22Rv1 (cell line): ENCODE measurements around the gene ZNF227.
"Not testable (repeated sequence)": the region's sequence is repeated elsewhere in the genome, so short reads cannot be mapped to it uniquely, and the experiment has no call there.

Source experiments
- H3K27ac ChIP-seq: fragments of 450-650 bp; 2 replicates; pipeline ENCODE4 v1.5.1; 2017
- ZFX ChIP-seq: fragments of 450-650 bp; IDR thresholded peaks from 2 replicates; pipeline ENCODE4 v1.6.1; 2017; ENCODE audit warnings: antibody characterized with exemption, borderline replicate concordance
- TF ChIP-seq, protein P1 (sequence below): fragments of 450-650 bp; IDR thresholded peaks from 2 replicates; pipeline ENCODE4 v1.5.1; 2017; ENCODE audit warnings: mild to moderate bottlenecking

The ZNF227 gene

DNA sequence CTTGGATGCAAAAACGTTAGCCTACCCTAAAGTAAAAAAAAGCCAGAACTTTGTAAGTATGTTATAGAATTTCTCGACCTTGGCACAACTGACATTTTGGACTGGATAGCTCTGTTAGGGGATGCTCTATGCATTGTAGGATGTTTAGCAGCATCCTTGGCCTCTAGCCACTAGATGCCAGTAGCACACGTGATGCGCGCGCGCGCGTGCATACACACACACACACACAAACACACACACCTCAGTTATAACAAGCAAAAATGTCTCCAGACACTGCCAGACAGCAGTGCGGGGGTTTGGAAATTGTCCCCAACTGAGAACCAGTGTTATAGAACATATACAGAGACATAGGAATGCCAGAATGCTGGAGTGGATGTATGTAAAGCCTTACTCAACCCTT lies 30.2 kb upstream of the ZNF227 start:
- TF ChIP-seq, protein P1, sequence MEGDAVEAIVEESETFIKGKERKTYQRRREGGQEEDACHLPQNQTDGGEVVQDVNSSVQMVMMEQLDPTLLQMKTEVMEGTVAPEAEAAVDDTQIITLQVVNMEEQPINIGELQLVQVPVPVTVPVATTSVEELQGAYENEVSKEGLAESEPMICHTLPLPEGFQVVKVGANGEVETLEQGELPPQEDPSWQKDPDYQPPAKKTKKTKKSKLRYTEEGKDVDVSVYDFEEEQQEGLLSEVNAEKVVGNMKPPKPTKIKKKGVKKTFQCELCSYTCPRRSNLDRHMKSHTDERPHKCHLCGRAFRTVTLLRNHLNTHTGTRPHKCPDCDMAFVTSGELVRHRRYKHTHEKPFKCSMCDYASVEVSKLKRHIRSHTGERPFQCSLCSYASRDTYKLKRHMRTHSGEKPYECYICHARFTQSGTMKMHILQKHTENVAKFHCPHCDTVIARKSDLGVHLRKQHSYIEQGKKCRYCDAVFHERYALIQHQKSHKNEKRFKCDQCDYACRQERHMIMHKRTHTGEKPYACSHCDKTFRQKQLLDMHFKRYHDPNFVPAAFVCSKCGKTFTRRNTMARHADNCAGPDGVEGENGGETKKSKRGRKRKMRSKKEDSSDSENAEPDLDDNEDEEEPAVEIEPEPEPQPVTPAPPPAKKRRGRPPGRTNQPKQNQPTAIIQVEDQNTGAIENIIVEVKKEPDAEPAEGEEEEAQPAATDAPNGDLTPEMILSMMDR: no peak
- TF ChIP-seq ZFX: no peak
- no peak overlapping the region for H3K27ac ChIP-seq

DNA sequence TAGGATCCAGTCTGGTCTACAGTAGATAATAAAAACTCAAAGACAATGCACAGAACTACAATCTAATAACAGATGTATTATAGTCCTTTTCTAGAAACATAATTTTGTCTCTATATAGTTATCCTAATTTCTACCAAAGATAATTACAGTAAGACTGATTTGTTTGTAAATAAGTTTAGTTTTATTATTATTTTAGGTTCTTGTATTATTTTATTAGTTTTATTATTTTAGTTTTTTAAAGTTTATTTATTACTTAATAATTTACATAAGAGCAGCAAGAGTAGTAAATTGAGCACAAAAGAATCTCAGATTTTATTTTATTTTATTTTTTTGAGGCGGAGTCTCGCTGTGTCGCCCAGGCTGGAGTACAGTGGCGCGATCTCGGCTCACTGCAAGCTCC lies 22.3 kb upstream of the ZNF227 start:
- no peak overlapping the region for H3K27ac ChIP-seq
- TF ChIP-seq ZFX: no peak
- TF ChIP-seq, protein P1: no peak

DNA sequence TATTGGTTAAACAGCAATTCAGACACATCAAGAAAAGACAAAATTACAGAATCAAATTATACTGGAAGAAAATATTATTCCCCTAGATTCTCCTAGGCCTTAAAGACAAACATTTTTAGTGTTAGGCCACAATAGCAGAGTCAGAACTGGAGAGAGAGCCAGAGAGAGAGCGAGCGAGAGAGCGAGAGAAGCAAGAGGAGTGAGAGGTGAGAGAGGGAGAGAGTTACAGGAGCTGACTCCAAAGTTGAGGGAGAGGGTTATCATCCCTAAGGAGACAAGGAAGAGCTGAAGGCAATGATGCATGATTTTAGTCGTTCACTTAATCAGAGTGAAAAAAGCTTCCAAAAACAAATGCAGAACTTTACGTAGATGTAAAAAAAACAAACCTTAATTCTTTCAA lies 20.2 kb upstream of the ZNF227 start:
- H3K27ac ChIP-seq: no peak overlapping the region
- no peak for TF ChIP-seq ZFX
- TF ChIP-seq, protein P1: no peak

DNA sequence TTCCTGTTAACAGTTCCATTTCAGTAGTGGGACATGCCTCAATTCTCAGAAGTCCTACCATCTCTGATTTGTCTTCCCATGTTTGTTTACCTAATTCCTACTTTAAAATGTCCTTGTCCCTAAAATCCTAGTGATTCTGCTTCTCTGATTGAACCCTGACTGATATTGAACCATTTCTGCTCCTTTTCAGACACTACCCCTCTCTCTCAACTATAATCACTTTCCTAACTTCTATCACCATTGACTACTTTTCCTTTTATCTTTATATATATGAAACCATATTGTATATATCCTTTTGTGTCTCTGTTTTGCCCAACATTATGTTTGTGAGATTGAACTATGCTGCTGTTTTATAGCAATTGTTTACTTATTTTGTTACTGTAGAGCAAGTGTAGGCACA lies 15.6 kb upstream of the ZNF227 start:
- TF ChIP-seq, protein P1: no peak
- no peak for TF ChIP-seq ZFX
- H3K27ac ChIP-seq: no peak overlapping the region

DNA sequence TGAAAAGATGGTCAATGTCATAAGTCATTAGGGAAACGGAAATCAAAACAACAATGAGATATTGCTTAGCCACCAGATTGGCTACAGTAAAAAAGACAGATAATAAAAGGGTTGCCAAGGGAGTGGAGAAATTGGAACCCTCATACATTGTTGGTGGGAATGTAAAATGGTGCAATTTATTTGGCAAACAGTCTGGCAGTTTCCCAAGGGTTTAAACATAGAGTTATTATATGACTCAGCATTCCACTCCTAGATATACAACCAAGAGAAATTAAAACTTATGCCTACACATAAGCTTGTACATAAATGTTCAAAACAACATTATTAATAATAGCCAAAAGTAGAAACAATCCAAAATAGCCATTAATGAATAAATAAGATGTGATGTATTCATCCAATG lies 9.9 kb upstream of the ZNF227 start:
- TF ChIP-seq ZFX: no peak
- TF ChIP-seq, protein P1: no peak
- H3K27ac ChIP-seq: no peak overlapping the region

DNA sequence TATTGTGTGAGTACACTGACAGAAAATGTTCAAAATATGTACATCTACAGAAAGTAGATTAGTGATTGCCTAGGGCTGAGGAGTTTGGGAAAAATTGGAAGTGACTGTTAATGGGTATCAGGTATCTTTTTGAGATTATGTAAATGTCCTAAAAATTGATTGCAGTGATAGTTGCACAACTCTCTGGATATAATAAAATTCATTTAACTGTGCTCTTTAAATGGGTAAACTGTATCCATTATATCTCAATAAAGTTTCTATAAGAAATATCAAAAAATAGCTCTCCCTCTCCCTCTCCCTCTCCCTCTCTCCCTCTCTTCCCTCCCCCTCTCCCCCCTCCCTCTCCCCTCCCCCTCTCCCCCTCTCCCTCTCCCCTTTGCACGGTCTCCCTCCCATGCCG lies 9.4 kb upstream of the ZNF227 start:
- TF ChIP-seq ZFX: no peak
- TF ChIP-seq, protein P1: no peak
- no peak overlapping the region for H3K27ac ChIP-seq

DNA sequence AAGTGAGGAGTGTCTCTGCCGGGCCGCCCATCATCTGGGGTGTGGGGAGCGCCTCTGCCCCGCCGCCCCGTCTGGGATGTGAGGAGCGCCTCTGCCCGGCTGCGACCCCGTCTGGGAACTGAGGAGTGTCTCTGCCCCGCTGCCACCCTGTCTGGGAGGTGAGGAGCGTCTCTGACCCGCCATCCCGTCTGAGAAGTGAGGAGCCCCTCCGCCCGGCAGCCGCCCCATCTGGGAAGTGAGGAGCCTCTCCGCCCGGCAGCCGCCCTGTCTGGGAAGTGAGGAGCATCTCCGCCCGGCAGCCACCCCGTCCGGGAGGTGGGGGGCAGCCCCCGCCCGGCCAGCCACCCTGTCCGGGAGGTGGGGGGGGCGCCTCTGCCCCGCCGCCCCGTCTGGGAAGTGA lies 8.5 kb upstream of the ZNF227 start:
- H3K27ac ChIP-seq: not testable (repeated sequence)

DNA sequence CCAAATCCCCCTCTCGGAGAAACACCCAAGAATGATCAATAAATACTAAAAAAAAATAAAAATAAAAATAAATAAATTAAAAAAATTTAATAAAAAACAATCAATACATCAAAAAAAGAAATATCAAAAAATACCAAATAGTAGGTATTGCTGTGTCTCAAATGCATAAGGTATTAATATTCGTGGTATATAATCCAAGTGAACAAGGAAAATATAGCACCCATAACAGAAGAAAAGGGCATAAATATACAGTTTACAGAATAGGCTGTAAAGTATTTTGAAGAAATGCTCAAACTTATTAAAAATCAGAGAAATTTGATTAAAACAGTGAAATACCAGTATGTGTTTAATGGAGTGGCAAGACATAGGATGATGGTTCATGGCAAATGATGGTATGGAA lies 7.6 kb upstream of the ZNF227 start:
- H3K27ac ChIP-seq: no peak overlapping the region
- TF ChIP-seq, protein P1: no peak
- TF ChIP-seq ZFX: no peak
